ENCODE results near the gene CCDC88C.
"Not testable (repeated sequence)": the region's sequence is repeated elsewhere in the genome, so short reads cannot be mapped to it uniquely, and the experiment has no call there.

Gene CCDC88C

GRCh38 chr14:91415794-91416743 lies 1.6 kb downstream of the CCDC88C start:
- no peak for DNase-seq

GRCh38 chr14:91414475-91414833 lies 3.2 kb downstream of the CCDC88C start:
- DNase-seq = no peak

GRCh38 chr14:91413547-91414474 lies 3.8 kb downstream of the CCDC88C start:
- no peak for DNase-seq

GRCh38 chr14:91412939-91413338 lies 4.7 kb downstream of the CCDC88C start:
- no peak for DNase-seq

DNA sequence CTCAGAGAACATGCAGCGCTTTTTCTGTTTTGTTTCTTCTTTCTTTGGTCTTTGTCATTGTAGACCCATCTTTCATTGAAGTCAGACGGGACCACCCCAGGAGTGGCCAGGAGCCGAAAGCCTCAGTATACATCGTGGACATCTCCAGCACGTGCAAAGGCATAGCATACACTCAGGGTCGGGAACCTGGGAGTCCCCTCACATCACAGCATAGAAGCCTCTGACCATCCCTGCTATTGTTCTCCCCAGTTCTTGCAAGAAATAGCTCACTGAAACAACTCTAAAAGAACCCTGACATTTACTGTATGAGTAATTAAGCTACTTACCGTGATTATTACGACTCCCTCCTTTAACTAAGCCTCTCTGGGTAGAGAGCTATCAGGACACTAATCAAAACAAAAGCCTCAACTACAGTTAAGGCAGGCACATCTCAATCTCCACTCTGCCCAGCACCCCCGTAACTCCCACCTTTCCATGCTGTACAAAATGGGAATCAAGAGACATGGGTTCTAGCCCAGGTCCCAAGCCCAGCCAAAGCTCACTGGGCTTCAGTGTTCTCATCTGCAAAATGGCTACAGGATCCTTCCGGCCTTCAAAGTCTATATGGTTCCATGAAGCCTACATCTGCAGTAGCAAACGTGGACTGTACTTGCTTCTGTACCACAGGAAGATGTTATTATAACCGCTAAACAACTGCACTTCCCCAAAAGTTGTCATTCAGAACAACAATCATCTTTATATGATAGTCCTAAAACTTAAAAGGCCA lies 6.7 kb downstream of the CCDC88C start:
- DNase-seq = no peak

- no peak for DNase-seq
Observed at GRCh38 chr14:91409928-91410718, 7.5 kb downstream of the CCDC88C start.

DNA sequence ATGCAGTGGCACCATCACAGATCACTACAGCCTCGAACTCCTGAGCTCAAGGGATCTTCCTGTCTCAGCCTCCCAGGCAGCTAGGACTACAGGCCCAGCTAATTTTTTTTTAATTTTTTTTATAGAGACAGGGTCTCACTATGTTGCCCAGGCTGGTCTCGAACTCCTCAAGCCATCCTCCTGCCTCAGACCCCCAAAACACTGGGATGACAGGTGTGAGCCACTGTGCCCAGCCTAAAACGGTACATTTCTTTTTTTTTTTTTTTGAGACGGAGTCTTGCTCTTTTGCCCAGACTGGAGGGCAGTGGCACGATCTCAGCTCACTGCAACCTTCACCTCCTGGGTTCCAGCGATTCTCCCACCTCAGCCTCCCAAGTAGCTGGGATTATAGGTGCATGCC lies 8.4 kb downstream of the CCDC88C start:
- DNase-seq = not testable (repeated sequence)

GRCh38 chr14:91406982-91407381 lies 10.6 kb downstream of the CCDC88C start:
- no peak for DNase-seq

GRCh38 chr14:91406451-91406850 lies 11.2 kb downstream of the CCDC88C start:
- DNase-seq = no peak

GRCh38 chr14:91405724-91406435 lies 11.7 kb downstream of the CCDC88C start:
- no peak for DNase-seq

DNA sequence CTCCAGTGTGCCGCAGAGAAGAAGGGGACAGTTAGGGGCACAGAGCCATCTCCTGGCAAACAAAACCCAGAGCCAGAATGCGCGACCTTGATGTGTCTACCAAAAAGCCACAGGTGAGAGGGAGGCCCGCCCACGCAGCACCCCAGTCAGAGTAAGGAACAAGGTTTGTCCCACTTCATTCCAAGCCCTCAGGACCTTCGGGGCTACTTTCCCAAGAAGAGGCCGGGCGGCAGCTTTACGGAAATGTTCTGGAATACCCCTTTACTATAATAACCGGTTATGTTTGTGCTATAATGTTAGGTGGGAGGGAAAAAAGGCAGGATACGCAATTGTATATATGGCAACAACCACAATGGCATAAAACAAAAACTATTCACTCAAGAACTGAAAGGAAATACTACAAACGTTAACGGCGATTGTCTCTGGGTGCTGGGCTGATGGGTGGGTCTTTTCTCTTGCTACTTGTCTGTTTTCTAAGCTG lies 12.3 kb downstream of the CCDC88C start:
- no peak for DNase-seq

- DNase-seq = no peak
Observed at GRCh38 chr14:91402771-91403600, 14.6 kb downstream of the CCDC88C start.

DNA sequence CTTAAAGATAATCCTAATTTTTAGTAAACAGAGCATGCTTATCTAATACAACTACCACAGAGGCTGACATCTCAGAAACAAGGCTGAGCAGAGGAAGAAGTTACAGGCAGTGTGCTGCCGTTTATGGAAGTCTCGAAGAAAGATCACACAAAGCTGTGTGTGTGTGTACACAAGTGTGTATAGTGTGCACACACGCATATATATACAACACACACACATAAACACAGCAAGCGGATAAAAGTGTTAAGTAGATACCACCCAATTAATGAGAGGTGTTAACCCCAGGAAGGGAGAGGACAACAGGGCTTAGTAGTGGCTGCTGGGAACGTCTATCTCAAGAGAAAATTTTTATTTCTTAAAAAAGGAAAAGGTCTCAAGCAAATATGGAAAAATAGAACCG lies 15.3 kb downstream of the CCDC88C start:
- DNase-seq = no peak

GRCh38 chr14:91401751-91402150 lies 15.9 kb downstream of the CCDC88C start:
- DNase-seq = no peak

- no peak for DNase-seq
Observed at GRCh38 chr14:91400696-91401095, 16.9 kb downstream of the CCDC88C start.

- DNase-seq = no peak
Observed at GRCh38 chr14:91399868-91400640, 17.6 kb downstream of the CCDC88C start.

DNA sequence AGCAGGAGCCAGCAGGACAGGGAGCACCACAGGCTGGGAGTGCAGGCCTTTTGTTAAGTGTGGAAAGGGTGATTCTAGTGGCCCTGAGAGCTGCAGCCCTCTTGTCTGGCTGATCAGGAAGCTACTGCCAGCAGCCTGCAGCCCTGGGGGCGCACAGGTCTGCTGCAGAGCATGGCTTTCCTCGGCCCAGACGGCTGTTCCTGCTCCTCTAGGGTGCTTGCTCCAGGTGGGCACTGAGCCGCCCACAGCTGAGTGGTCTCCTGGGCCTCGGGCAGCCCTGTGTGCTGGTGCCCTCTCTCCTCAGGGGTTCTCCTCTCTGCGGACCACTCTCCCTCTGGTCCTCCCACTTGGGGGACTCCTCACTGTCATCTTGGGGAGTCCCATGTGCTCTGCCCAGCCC lies 18.9 kb downstream of the CCDC88C start:
- DNase-seq = no peak

DNA sequence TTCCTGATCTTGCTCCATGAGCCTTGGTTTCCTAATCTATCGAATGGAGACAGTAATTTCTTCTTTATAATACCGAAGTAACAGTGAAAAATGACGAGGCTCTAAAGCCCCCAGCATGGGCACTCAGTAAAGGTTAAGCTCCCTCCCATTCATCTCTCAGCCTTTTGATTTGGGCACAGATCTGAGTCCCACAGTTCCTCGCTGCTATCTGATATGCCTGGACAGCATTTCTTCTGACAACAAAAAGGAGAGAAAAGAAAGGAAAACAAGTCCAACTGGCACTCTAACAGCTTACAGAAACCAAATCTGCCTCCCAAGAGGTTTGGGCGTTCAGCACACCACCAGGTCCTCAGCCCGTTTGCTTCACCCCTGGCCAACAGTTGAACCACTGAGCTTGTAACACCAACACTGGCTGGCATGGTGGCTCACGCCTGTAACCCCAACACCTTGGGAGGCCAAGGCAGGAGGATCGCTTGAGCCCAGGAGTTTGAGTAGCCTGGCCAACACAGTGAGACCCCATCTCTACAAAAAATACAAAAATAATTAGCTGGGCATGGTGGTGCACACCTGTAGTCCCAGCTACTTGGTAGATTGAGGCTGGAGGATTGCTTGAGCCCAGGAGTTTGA lies 19.5 kb downstream of the CCDC88C start:
- DNase-seq = no peak
